H9 (cell line): ENCODE data around the gene TMEM92. TPM values are rescaled to one million over a fixed set of nuclear protein-coding genes. Genes with fewer than 3 reads are reported as not detected.

Source experiments
- DNase-seq: peaks from one replicate; pipeline ENCODE4 v3.0.0-alpha.2; 2017
- H2AFZ ChIP-seq: one replicate; pipeline ENCODE4 v1.6.1; 2013; ENCODE audit warnings: mild to moderate bottlenecking, low read length, control low read depth, moderate library complexity
- H2AK5ac ChIP-seq: 2 replicates; pipeline ENCODE4 v1.6.1; 2013; ENCODE audit warnings: low read length, control low read depth, mixed read lengths; ENCODE audit not compliant: insufficient read length
- H2BK120ac ChIP-seq: one replicate; pipeline ENCODE4 v1.6.1; 2013; ENCODE audit warnings: low read depth, mild to moderate bottlenecking, low read length, control low read depth, inconsistent platforms; ENCODE audit not compliant: poor library complexity, severe bottlenecking
- H2BK12ac ChIP-seq: 2 replicates; pipeline ENCODE4 v1.6.1; 2013; ENCODE audit warnings: low read length, control low read depth, mixed read lengths, low read depth; ENCODE audit not compliant: insufficient read length
- H2BK15ac ChIP-seq: 2 replicates; pipeline ENCODE4 v1.6.1; 2013; ENCODE audit warnings: low read depth, low read length, control low read depth
- H2BK20ac ChIP-seq: one replicate; pipeline ENCODE4 v1.6.1; 2013; ENCODE audit warnings: low read depth, mild to moderate bottlenecking, low read length, control low read depth, inconsistent platforms; ENCODE audit not compliant: poor library complexity, severe bottlenecking
- H2BK5ac ChIP-seq: 2 replicates; pipeline ENCODE4 v1.6.1; 2013; ENCODE audit warnings: low read length, control low read depth, mixed read lengths; ENCODE audit not compliant: insufficient read length
- H3K14ac ChIP-seq: 2 replicates; pipeline ENCODE4 v1.6.1; 2013; ENCODE audit warnings: low read length, control low read depth; ENCODE audit not compliant: insufficient read depth
- H3K18ac ChIP-seq: 2 replicates; pipeline ENCODE4 v1.6.1; 2013; ENCODE audit warnings: low read depth, mild to moderate bottlenecking, mixed read lengths, low read length, control low read depth; ENCODE audit not compliant: insufficient read length
- H3K23ac ChIP-seq: 2 replicates; pipeline ENCODE4 v1.6.1; 2013; ENCODE audit warnings: low read length, control low read depth, mixed read lengths, low read depth; ENCODE audit not compliant: insufficient read length
- H3K23me2 ChIP-seq: 2 replicates; pipeline ENCODE4 v1.6.1; 2013; ENCODE audit warnings: low read depth, mild to moderate bottlenecking, mixed read lengths, low read length, control low read depth; ENCODE audit not compliant: insufficient read length, poor library complexity, severe bottlenecking
- H3K27ac ChIP-seq: 2 replicates; pipeline ENCODE4 v1.5.1; 2013; ENCODE audit warnings: low read length, control low read depth, mixed read lengths, low read depth; ENCODE audit not compliant: insufficient read length
- H3K27me3 ChIP-seq: 2 replicates; pipeline ENCODE4 v1.6.1; 2013; ENCODE audit warnings: low read length, control low read depth, inconsistent platforms; ENCODE audit not compliant: insufficient read depth
- H3K4ac ChIP-seq: 2 replicates; pipeline ENCODE4 v1.6.1; 2013; ENCODE audit warnings: low read depth, mild to moderate bottlenecking, control low read depth, inconsistent platforms, low read length, moderate library complexity
- H3K4me1 ChIP-seq: 2 replicates; pipeline ENCODE4 v1.6.1; 2013; ENCODE audit warnings: low read length, control low read depth, inconsistent platforms; ENCODE audit not compliant: insufficient read depth
- H3K4me2 ChIP-seq: 2 replicates; pipeline ENCODE4 v1.6.1; 2013; ENCODE audit warnings: low read length, control low read depth, mixed read lengths; ENCODE audit not compliant: insufficient read length, insufficient read depth
- H3K56ac ChIP-seq: 2 replicates; pipeline ENCODE4 v1.6.1; 2013; ENCODE audit warnings: low read depth, mild to moderate bottlenecking, mixed read lengths, low read length, control low read depth; ENCODE audit not compliant: insufficient read length
- H3K79me1 ChIP-seq: 2 replicates; pipeline ENCODE4 v1.6.1; 2013; ENCODE audit warnings: low read depth, mild to moderate bottlenecking, moderate library complexity, low read length, control low read depth, inconsistent platforms; ENCODE audit not compliant: insufficient read depth, poor library complexity, severe bottlenecking
- H3K79me2 ChIP-seq: 2 replicates; pipeline ENCODE4 v1.6.1; 2013; ENCODE audit warnings: low read length, control low read depth, inconsistent platforms; ENCODE audit not compliant: insufficient read depth
- H3K9ac ChIP-seq: 2 replicates; pipeline ENCODE4 v1.6.1; 2013; ENCODE audit warnings: low read length, control low read depth, mixed read lengths; ENCODE audit not compliant: insufficient read length; ENCODE audit errors: extremely low read depth
- H3K9me3 ChIP-seq: one replicate; pipeline ENCODE4 v1.6.1; 2013; ENCODE audit warnings: low read depth, low read length, inconsistent platforms; ENCODE audit not compliant: control insufficient read depth
- H3T11ph ChIP-seq: one replicate; pipeline ENCODE4 v1.6.1; 2013; ENCODE audit warnings: mild to moderate bottlenecking, low read length, control low read depth, inconsistent platforms
- H4K20me1 ChIP-seq: one replicate; pipeline ENCODE4 v1.6.1; 2013; ENCODE audit not compliant: control insufficient read depth, insufficient read length, insufficient read depth
- H4K5ac ChIP-seq: 2 replicates; pipeline ENCODE4 v1.6.1; 2013; ENCODE audit warnings: low read depth, mild to moderate bottlenecking, mixed read lengths, low read length, control low read depth; ENCODE audit not compliant: insufficient read length
- H4K8ac ChIP-seq: replicated peaks from 2 replicates; pipeline ENCODE4 v1.6.1; 2013; ENCODE audit warnings: low read length, control low read depth, mixed read lengths, low read depth; ENCODE audit not compliant: insufficient read length
- H4K91ac ChIP-seq: 2 replicates; pipeline ENCODE4 v1.6.1; 2013; ENCODE audit warnings: low read depth, mild to moderate bottlenecking, moderate library complexity, mixed read lengths, low read length, control low read depth; ENCODE audit not compliant: insufficient read length
- H3K27ac Mint-ChIP-seq, 3 experiments: 2 replicates in 2 of 3; 3 replicates in 1 of 3; pipeline ENCODE4 v1.8.0; 2020 to 2021; ENCODE audit warnings: mixed read lengths in 3 of 3, mild to moderate bottlenecking in 1 of 3, moderate library complexity in 1 of 3
- H3K27me3 Mint-ChIP-seq: 2 replicates; pipeline ENCODE4 v1.8.0; 2021; ENCODE audit warnings: low read depth, mild to moderate bottlenecking, moderate library complexity, mixed read lengths
- H3K36me3 Mint-ChIP-seq, 3 experiments: 2 replicates in 2 of 3; 3 replicates in 1 of 3; pipeline ENCODE4 v1.8.0; 2020 to 2021; ENCODE audit warnings: low read depth in 3 of 3, mixed read lengths in 3 of 3; ENCODE audit not compliant: insufficient read depth in 1 of 3
- H3K4me1 Mint-ChIP-seq, 2 experiments: 2 replicates each; pipeline ENCODE4 v1.8.0; 2020; ENCODE audit warnings: mixed read lengths in 2 of 2
- H3K4me3 Mint-ChIP-seq, 2 experiments: 2 replicates in 1 of 2; 3 replicates in 1 of 2; pipeline ENCODE4 v1.8.0; 2020 to 2021; ENCODE audit warnings: mild to moderate bottlenecking in 2 of 2, mixed read lengths in 2 of 2, moderate library complexity in 1 of 2
- H3K9me3 Mint-ChIP-seq, 2 experiments: 2 replicates in 1 of 2; 3 replicates in 1 of 2; pipeline ENCODE4 v1.8.0; 2020; ENCODE audit warnings: mild to moderate bottlenecking in 2 of 2, mixed read lengths in 2 of 2, moderate library complexity in 1 of 2
- WGBS: extraction: QIAGEN DNeasy Blood & Tissue Kit; methylation state at CpG from one replicate; pipeline ENCODE4 v1.1.7; 2013; ENCODE audit warnings: missing lambda C conversion rate, low lambda C conversion rate, mixed read lengths; ENCODE audit not compliant: insufficient read length; ENCODE audit errors: extremely low coverage; 5-methylcytosine and 5-hydroxymethylcytosine counted together
- total RNA-seq: library from RNA; stranded (reverse); gene quantifications from 2 replicates; pipeline ENCODE4 v1.2.1, GENCODE V29; 2021
- TF ChIP-seq, protein P1 (sequence below): fragments of 200-600 bp; sonication (generic); conservative IDR thresholded peaks from 3 replicates; pipeline ENCODE4 v1.8.0; 2021; ENCODE audit warnings: antibody characterized with exemption, mild to moderate bottlenecking

The TMEM92 gene
- total RNA-seq, 1 experiment from 2014 or later: 10.9 TPM

DNA sequence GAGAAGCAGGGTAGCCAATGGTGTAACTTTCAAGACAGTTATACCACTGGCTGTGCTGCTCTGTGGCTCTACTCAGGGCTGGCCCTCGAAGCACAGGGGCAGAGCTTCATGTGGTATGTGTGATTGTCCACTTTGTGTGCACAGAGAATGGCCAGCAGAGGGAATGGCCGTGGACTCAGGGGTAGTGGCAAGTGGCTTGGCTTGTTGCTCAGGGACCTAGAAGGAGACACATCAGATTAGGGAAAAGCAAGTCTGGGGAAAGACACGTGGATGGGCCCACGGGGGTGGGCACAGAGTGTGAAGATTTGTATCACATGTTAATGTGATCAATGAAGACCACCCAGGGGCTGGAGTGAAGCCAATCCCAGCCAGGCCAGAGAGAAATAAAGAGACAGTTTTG lies 51.6 kb downstream of the TMEM92 start:
- H4K91ac ChIP-seq: no peak overlapping the region
- H2AK5ac ChIP-seq: no peak overlapping the region
- H3K4me1 ChIP-seq: no peaks in the 10 kb centered on the region
- H3K36me3 Mint-ChIP-seq: no peaks in the 10 kb centered on the region
- no peaks in the 10 kb centered on the region for H3K9me3 ChIP-seq
- no peak for DNase-seq
- H4K20me1 ChIP-seq: no peaks in the 10 kb centered on the region
- H3K56ac ChIP-seq: no peak overlapping the region
- no peak overlapping the region for H3K18ac ChIP-seq
- no peak overlapping the region for H2BK12ac ChIP-seq
- H3K23me2 ChIP-seq: no peaks in the 10 kb centered on the region
- H3K4ac ChIP-seq: no peak overlapping the region
- no peak overlapping the region for H2AFZ ChIP-seq
- H3K27me3 ChIP-seq: no peaks in the 10 kb centered on the region
- H3K4me3 Mint-ChIP-seq: no peak overlapping the region
- no peak overlapping the region for H4K8ac ChIP-seq
- H2BK5ac ChIP-seq: no peak overlapping the region
- no peak overlapping the region for H3K23ac ChIP-seq
- H3K4me1 Mint-ChIP-seq: peaks cover 7 to 11% of the 10 kb centered on the region in 2 experiments
- no peak overlapping the region; the same call in 1 of the 2 replicates for H3K14ac ChIP-seq
- no peaks in the 10 kb centered on the region for H3K79me2 ChIP-seq
- H3T11ph ChIP-seq: no peak overlapping the region
- no peaks in the 10 kb centered on the region for H3K9me3 Mint-ChIP-seq
- peaks cover 5% of the 10 kb centered on the region for H3K27me3 Mint-ChIP-seq
- H3K27ac Mint-ChIP-seq: peak overlapping the region in 1 of 3 experiments; percentile 76; a peak in 1 of 7 replicates
- H3K27ac ChIP-seq: no peak overlapping the region
- no peak overlapping the region for H2BK15ac ChIP-seq
- H4K5ac ChIP-seq: no peak overlapping the region
- no peak overlapping the region for H3K4me2 ChIP-seq
- no peaks in the 10 kb centered on the region for H3K79me1 ChIP-seq
- no peak overlapping the region for H2BK20ac ChIP-seq
- no CpG with 5 or more reads among the region's 4 CpGs for WGBS
- H3K9ac ChIP-seq: no peak overlapping the region
- TF ChIP-seq, protein P1, sequence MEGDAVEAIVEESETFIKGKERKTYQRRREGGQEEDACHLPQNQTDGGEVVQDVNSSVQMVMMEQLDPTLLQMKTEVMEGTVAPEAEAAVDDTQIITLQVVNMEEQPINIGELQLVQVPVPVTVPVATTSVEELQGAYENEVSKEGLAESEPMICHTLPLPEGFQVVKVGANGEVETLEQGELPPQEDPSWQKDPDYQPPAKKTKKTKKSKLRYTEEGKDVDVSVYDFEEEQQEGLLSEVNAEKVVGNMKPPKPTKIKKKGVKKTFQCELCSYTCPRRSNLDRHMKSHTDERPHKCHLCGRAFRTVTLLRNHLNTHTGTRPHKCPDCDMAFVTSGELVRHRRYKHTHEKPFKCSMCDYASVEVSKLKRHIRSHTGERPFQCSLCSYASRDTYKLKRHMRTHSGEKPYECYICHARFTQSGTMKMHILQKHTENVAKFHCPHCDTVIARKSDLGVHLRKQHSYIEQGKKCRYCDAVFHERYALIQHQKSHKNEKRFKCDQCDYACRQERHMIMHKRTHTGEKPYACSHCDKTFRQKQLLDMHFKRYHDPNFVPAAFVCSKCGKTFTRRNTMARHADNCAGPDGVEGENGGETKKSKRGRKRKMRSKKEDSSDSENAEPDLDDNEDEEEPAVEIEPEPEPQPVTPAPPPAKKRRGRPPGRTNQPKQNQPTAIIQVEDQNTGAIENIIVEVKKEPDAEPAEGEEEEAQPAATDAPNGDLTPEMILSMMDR: no peak
- H2BK120ac ChIP-seq: no peak overlapping the region
